Measurements from ENCODE around the gene MMP11.

GRCh38 chr22:23833017-23833751 lies 60.5 kb downstream of the MMP11 start:
- TF ChIP-seq CTCF (IDR thresholded peaks at IDR 0.05; ENCODE audit: insufficient read depth, low read depth, low read length) (no peak), EZH2 (IDR thresholded peaks at IDR 0.05; ENCODE audit: insufficient read depth, low read length) (no peak)

Measured in astrocyte (in vitro differentiated cells and primary cell).